ENCODE measurements around the gene KMT5C. TPM values are rescaled to one million over a fixed set of nuclear protein-coding genes. Genes with fewer than 3 reads are reported as not detected.

The KMT5C gene
- total and polyA plus RNA-seq, 2 experiments from 2014 or later = 2.7 to 8.1 TPM

DNA sequence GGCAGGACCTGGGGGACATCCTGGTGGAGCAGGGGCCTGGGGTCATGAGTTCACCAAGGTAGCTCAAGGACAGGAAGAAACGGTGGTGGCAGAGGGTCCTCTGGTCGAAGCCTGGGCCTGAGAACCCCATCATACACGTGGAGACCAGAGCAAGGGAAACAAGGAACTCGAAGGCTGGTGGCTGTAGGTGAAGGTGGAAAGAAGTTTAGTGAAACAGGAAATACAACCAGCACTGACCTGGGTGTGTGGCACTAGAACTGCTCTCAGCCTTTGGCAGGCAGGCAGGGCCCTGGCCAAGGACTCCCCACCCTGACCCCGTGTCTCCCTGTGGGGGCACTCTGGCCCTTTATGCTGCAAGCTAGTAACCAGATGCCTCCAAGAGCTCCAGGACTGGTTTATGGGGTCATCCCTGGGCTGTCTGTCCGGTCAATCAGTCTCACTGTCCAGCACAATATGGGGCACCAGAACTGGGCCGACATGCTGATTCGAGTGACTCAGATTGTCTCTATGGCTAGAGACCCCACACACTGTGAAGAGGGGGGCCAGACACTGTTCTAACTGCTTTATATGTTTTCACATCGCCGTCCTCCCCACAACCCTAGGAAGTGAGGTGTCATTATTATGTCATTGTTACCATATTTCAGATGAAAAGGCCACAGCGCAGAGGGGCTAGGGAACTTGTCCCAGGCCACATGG, 11.1 kb downstream of the KMT5C start:
- DNase-seq = no peak
- H3K9me2 ChIP-seq (ENCODE audit: insufficient read depth) = no peaks in the 10 kb centered on the region
- in situ Hi-C loops (cut with MboI) = no loop called here

GRCh38 chr19:55352040-55352439, 12.4 kb downstream of the KMT5C start:
- Histone ChIP-seq H3K4me3 (no peak overlapping the region), H3F3A (ENCODE audit: insufficient read depth) (no peaks in the 10 kb centered on the region), H3K79me2 (ENCODE audit: insufficient read depth) (no peaks in the 10 kb centered on the region), H2AFZ (no peak overlapping the region), H4K20me1 (ENCODE audit: insufficient read depth) (no peaks in the 10 kb centered on the region), H3K36me3 (ENCODE audit: low read depth) (no peaks in the 10 kb centered on the region), H3K27me3 (replicated peaks; ENCODE audit: insufficient read depth) (peaks cover 40% of the 10 kb centered on the region), H3K4me1 (ENCODE audit: insufficient read depth) (no peaks in the 10 kb centered on the region), H3K4me2 (ENCODE audit: unreplicated experiment) (no peak overlapping the region), H3K9ac (no peak overlapping the region), H3K9me3 (ENCODE audit: low read depth) (no peaks in the 10 kb centered on the region), H3K9me2 (ENCODE audit: insufficient read depth) (no peaks in the 10 kb centered on the region), H3K27ac (no peak overlapping the region)
- TF ChIP-seq EZH2phosphoT487 (IDR thresholded peaks at IDR 0.05; ENCODE audit: insufficient read depth, low read depth) (no peak), EZH2 (IDR thresholded peaks at IDR 0.05; ENCODE audit: insufficient read depth, poor library complexity, severe bottlenecking) (no peak)
- 70 to 73% methylated on average over 6 of the region's 6 CpGs for WGBS, 2 experiments (ENCODE audit: low coverage in 1 of 2, low lambda C conversion rate in 2 of 2, missing lambda C conversion rate in 2 of 2)
- DNase-seq = no peak
- in situ Hi-C loops (cut with MboI) = no loop called here

More for the DNA sequence above, 11.1 kb downstream of the KMT5C start:
- no peak overlapping the region for H2AFZ ChIP-seq
- H3F3A ChIP-seq (ENCODE audit: insufficient read depth) = no peaks in the 10 kb centered on the region
- WGBS, 2 experiments (ENCODE audit: low coverage in 1 of 2, low lambda C conversion rate in 2 of 2, missing lambda C conversion rate in 2 of 2) = 66 to 71% methylated on average over 11 of the region's 11 CpGs
- H4K20me1 ChIP-seq (ENCODE audit: insufficient read depth) = no peaks in the 10 kb centered on the region
- H3K4me2 ChIP-seq (ENCODE audit: unreplicated experiment) = no peak overlapping the region
- peaks cover 31% of the 10 kb centered on the region for H3K27me3 ChIP-seq (replicated peaks; ENCODE audit: insufficient read depth)
- H3K9ac ChIP-seq = no peak overlapping the region
- no peak overlapping the region for H3K4me3 ChIP-seq
- no peak overlapping the region for H3K27ac ChIP-seq
- H3K79me2 ChIP-seq (ENCODE audit: insufficient read depth) = no peaks in the 10 kb centered on the region
- TF ChIP-seq EZH2 (IDR thresholded peaks at IDR 0.05; ENCODE audit: insufficient read depth, poor library complexity, severe bottlenecking) (no peak), EZH2phosphoT487 (IDR thresholded peaks at IDR 0.05; ENCODE audit: insufficient read depth, low read depth) (no peak)
- no peaks in the 10 kb centered on the region for H3K9me3 ChIP-seq (ENCODE audit: low read depth)
- H3K4me1 ChIP-seq (ENCODE audit: insufficient read depth) = no peaks in the 10 kb centered on the region
- H3K36me3 ChIP-seq (ENCODE audit: low read depth) = no peaks in the 10 kb centered on the region

DNA sequence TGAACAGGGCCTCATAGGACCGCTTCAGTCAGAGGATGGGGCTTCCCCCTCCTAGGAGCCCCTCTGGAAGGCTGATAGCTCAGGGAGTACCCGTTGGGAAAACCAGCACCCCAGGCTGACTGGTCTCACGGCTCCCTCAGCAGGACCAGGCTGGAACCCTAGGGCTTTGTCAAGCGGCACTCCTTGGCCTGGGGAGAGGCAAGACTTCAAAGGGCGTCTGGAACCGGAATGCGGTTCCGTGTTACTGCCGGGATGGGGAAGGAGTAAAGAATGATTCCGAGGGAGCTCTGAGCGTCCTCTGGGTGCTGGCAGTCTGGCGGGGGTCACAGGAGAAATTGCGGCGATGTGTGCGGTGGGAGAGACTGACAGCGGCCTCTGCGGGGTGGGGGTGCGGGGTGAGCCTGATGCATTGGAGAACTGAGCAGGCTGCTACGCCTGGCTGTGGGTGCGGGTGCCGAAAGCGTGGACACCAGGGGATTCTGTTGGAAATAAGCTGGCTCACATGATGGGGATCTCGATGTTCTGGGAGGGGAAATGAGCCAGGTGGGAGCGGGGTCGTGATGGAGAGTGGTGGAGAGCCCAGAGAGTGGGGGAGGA, 13.0 kb downstream of the KMT5C start:
- no peak for DNase-seq
- Histone ChIP-seq H3K27ac (no peak overlapping the region), H3K79me2 (ENCODE audit: insufficient read depth) (no peaks in the 10 kb centered on the region), H3K36me3 (ENCODE audit: low read depth) (no peaks in the 10 kb centered on the region), H3K4me2 (ENCODE audit: unreplicated experiment) (no peak overlapping the region), H3K27me3 (replicated peaks; ENCODE audit: insufficient read depth) (peaks cover 40% of the 10 kb centered on the region), H3K4me3 (no peak overlapping the region), H3K9ac (no peak overlapping the region), H2AFZ (no peak overlapping the region), H3K4me1 (ENCODE audit: insufficient read depth) (no peaks in the 10 kb centered on the region), H3F3A (ENCODE audit: insufficient read depth) (no peaks in the 10 kb centered on the region), H4K20me1 (ENCODE audit: insufficient read depth) (no peaks in the 10 kb centered on the region), H3K9me2 (ENCODE audit: insufficient read depth) (no peaks in the 10 kb centered on the region), H3K9me3 (ENCODE audit: low read depth) (no peaks in the 10 kb centered on the region)
- WGBS, 2 experiments (ENCODE audit: low coverage in 1 of 2, low lambda C conversion rate in 2 of 2, missing lambda C conversion rate in 2 of 2) = 38 to 46% methylated on average over 25 of the region's 25 CpGs
- in situ Hi-C loops (cut with MboI) = no loop called here
- TF ChIP-seq EZH2phosphoT487 (IDR thresholded peaks at IDR 0.05; ENCODE audit: insufficient read depth, low read depth) = no peak

DNA sequence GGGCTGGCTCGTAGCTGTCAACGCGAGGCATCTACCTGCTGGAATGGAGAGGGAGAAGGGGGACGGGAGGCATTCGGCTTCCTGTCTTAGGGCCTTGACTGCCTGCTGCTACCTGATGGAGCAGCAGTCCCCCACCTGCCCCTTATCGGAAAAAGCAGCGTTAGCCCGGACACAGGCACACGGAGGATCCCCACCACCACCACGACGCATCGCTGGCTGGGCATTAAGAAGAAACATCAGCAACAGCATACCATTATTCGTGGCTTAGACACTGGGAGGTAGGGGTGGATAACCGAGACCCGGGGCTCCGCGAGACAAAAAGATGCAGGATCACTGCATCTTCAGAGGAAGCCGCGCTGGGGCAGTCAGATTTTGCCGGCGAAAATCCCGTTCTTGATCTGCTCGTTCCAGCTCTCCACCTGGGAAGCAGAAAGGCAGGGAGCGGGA, 13.7 kb downstream of the KMT5C start:
- in situ Hi-C loops (cut with MboI) = no loop called here

More for the DNA sequence above, 13.7 kb downstream of the KMT5C start:
- no peaks in the 10 kb centered on the region for H4K20me1 ChIP-seq (ENCODE audit: insufficient read depth)
- peak overlapping the region; percentile 54 for H2AFZ ChIP-seq
- peak overlapping the region; percentile 75 for H3K4me2 ChIP-seq (ENCODE audit: unreplicated experiment)
- WGBS, 2 experiments (ENCODE audit: low coverage in 1 of 2, low lambda C conversion rate in 2 of 2, missing lambda C conversion rate in 2 of 2) = 0 to 3% methylated on average over 23 to 24 of the region's 24 CpGs
- no peak for DNase-seq
- no peak overlapping the region for H3K27ac ChIP-seq
- H3K27me3 ChIP-seq (replicated peaks; ENCODE audit: insufficient read depth) = peaks cover 40% of the 10 kb centered on the region
- no peaks in the 10 kb centered on the region for H3F3A ChIP-seq (ENCODE audit: insufficient read depth)
- no peaks in the 10 kb centered on the region for H3K9me2 ChIP-seq (ENCODE audit: insufficient read depth)
- H3K9ac ChIP-seq = peak overlapping the region; percentile 20; the same call in 1 of the 2 replicates
- peak; percentile 73 for TF ChIP-seq EZH2 (IDR thresholded peaks at IDR 0.05; ENCODE audit: insufficient read depth, poor library complexity, severe bottlenecking)
- TF ChIP-seq EZH2phosphoT487 (IDR thresholded peaks at IDR 0.05; ENCODE audit: insufficient read depth, low read depth) = no peak
- H3K9me3 ChIP-seq (ENCODE audit: low read depth) = no peaks in the 10 kb centered on the region
- H3K4me1 ChIP-seq (ENCODE audit: insufficient read depth) = no peaks in the 10 kb centered on the region
- no peaks in the 10 kb centered on the region for H3K36me3 ChIP-seq (ENCODE audit: low read depth)
- peak overlapping the region; percentile 67 for H3K4me3 ChIP-seq
- H3K79me2 ChIP-seq (ENCODE audit: insufficient read depth) = no peaks in the 10 kb centered on the region

Measured in GM23248 (cell line).